ENCODE data around the gene AASDH.

Gene AASDH

DNA sequence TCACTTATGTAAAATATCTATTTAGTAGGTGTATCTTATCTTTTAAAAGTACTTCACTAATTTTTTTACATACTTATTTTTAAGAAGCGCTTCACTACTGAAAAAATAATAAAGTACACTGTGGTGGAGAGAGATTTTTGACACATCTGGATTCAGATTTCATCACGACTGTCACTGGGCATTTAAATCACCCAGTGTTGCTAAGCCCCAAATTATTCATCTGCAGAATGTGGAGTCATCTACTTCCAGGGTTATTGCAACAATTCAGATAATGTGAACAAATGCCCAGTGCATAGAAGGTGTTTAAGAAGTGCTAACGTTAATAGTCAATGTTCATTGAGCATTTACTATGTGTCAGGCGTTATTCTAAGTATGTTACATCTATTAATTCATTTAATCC lies 41.8 kb downstream of the AASDH start:
- H3K4me3 ChIP-seq (ENCODE audit: low read depth, low read length), result no peak overlapping the region
- no peak for TF ChIP-seq CTCF (IDR thresholded peaks at IDR 0.05; ENCODE audit: borderline replicate concordance, insufficient read depth, low read depth, low read length)

- no peak overlapping the region for H3K4me3 ChIP-seq (ENCODE audit: low read depth, low read length)
- TF ChIP-seq CTCF (IDR thresholded peaks at IDR 0.05; ENCODE audit: borderline replicate concordance, insufficient read depth, low read depth, low read length), result no peak
Observed at GRCh38 chr4:56342746-56343145, 44.5 kb downstream of the AASDH start.

DNA sequence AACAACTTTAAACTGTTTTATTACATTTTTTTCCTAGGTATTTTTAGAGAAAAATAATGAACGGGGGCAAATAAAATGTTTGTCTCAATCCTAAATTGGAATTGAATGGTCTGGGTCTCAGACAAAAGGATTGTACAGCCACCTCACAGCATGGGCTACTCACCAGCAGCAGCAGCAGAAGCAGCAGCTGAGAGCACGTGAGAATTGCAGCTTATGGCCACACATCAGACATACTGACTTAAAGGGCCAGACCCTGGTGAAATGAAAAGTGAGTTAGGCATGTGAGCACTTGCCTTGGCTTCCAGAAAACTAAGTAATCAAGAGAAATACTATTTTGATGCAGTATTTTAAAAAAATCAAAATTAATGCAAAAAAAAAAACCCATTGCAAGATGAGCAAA lies 56.6 kb downstream of the AASDH start:
- TF ChIP-seq CTCF (IDR thresholded peaks at IDR 0.05; ENCODE audit: borderline replicate concordance, insufficient read depth, low read depth, low read length), result no peak
- no peak overlapping the region for H3K4me3 ChIP-seq (ENCODE audit: low read depth, low read length)

DNA sequence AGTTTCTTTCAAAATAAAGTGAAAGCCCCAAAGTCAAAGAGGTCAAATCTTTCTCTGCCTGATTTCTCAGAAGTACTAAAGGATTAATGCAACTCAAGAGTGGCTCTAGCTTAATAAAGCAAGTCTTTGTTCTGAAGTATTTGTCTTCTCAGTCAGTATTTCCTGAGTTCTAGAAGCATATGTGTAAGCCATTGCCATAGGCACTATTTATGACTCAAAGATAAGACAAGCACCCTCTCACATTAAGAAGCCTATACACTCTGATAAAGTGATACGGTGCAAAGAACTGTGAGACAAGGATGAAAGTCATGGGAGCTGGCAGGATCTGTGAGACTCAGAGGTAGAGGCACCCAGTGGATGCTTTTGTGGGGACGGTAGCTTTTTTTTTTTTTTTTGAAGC lies 60.9 kb downstream of the AASDH start:
- no peak for TF ChIP-seq CTCF (IDR thresholded peaks at IDR 0.05; ENCODE audit: borderline replicate concordance, insufficient read depth, low read depth, low read length)
- H3K4me3 ChIP-seq (ENCODE audit: low read depth, low read length), result no peak overlapping the region

GRCh38 chr4:56324011-56324610 lies 63.2 kb downstream of the AASDH start:
- TF ChIP-seq CTCF (IDR thresholded peaks at IDR 0.05; ENCODE audit: borderline replicate concordance, insufficient read depth, low read depth, low read length), result no peak
- H3K4me3 ChIP-seq (ENCODE audit: low read depth, low read length), result no peak overlapping the region

DNA sequence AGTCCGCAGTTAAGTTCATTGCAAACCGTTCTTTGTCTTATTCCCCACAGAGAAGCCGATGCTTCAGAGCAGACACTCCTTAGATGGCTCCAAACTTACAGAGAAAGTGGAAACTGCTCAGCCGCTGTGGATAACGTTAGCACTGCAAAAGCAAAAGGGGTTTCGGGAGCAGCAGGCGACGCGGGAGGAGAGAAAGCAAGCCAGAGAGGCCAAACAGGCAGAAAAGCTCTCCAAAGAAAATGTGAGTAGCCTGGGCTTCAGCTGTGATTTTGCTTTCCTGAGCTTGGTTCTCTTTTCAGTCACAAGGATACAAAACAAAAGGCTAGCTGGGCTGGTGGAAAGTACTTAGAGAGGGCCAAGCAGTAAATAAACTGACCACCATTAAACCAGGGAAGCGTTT lies 64.0 kb downstream of the AASDH start:
- no peak for TF ChIP-seq CTCF (IDR thresholded peaks at IDR 0.05; ENCODE audit: borderline replicate concordance, insufficient read depth, low read depth, low read length)
- no peak overlapping the region for H3K4me3 ChIP-seq (ENCODE audit: low read depth, low read length)

GRCh38 chr4:56321251-56321650 lies 66.0 kb downstream of the AASDH start:
- no peak overlapping the region for H3K4me3 ChIP-seq (ENCODE audit: low read depth, low read length)
- TF ChIP-seq CTCF (IDR thresholded peaks at IDR 0.05; ENCODE audit: borderline replicate concordance, insufficient read depth, low read depth, low read length), result no peak
